ENCODE data around the gene THSD8. TPM values are rescaled to one million over a fixed set of nuclear protein-coding genes. Genes with fewer than 3 reads are reported as not detected.

The THSD8 gene
- total and polyA plus RNA-seq, 4 donors: 0.22 to 0.35 (median 0.33) TPM; not detected in 1

- Histone ChIP-seq H3K27ac (ENCODE audit: low read depth in 1 of 2, low read length in 2 of 2) (no peak overlapping the region), H3K9ac (ENCODE audit: low read depth in 1 of 2, low read length in 2 of 2) (no peak overlapping the region), H3K4me1 (ENCODE audit: control insufficient read depth in 4 of 4, insufficient read depth in 4 of 4, low read length in 3 of 4) (peaks cover 5 to 21% (median 15%) of the 10 kb centered on the region in 4 donors), H3K27me3 (ENCODE audit: control insufficient read depth in 4 of 4, insufficient read depth in 4 of 4, low read length in 3 of 4) (no peaks in the 10 kb centered on the region), H3K9me3 (ENCODE audit: control insufficient read depth in 4 of 4, low read length in 3 of 4) (no peaks in the 10 kb centered on the region), H3K36me3 (ENCODE audit: control insufficient read depth in 4 of 4, insufficient read depth in 3 of 4, low read depth in 1 of 4, low read length in 3 of 4) (peaks cover 4 to 19% (median 6%) of the 10 kb centered on the region in 4 donors), H3K4me3 (ENCODE audit: low read depth in 1 of 3, low read length in 3 of 3) (no peak overlapping the region)
- DNase-seq (ENCODE audit: low spot score): no peak
- TF ChIP-seq RAD21 (IDR thresholded peaks at IDR 0.05) (peak; percentile 20 to 37), REST (IDR thresholded peaks at IDR 0.05) (no peak), CTCF (IDR thresholded peaks at IDR 0.05; ENCODE audit: low read depth, low read length, missing input control) (peak; percentile 2)
- WGBS: 97% methylated on average over 2 of the region's 2 CpGs
These were observed 28.3 kb upstream of the THSD8 start for GRCh38 chr19:12773571-12773970.

- peaks cover 2 to 14% (median 4%) of the 10 kb centered on the region in 4 donors for H3K36me3 ChIP-seq (ENCODE audit: control insufficient read depth in 4 of 4, insufficient read depth in 3 of 4, low read depth in 1 of 4, low read length in 3 of 4)
- peaks cover 12 to 27% (median 21%) of the 10 kb centered on the region in 4 donors for H3K4me1 ChIP-seq (ENCODE audit: control insufficient read depth in 4 of 4, insufficient read depth in 4 of 4, low read length in 3 of 4)
- peak within 1 kb of the TSS; percentile 75 to 85 for H3K27ac ChIP-seq (ENCODE audit: low read depth in 1 of 2, low read length in 2 of 2)
- peak within 1 kb of the TSS; percentile 72 to 83 (median 79) for H3K4me3 ChIP-seq (ENCODE audit: low read depth in 1 of 3, low read length in 3 of 3)
- no peaks in the 10 kb centered on the region for H3K9me3 ChIP-seq (ENCODE audit: control insufficient read depth in 4 of 4, low read length in 3 of 4)
- no peaks in the 10 kb centered on the region for H3K27me3 ChIP-seq (ENCODE audit: control insufficient read depth in 4 of 4, insufficient read depth in 4 of 4, low read length in 3 of 4)
- TF ChIP-seq FOXA2 (IDR thresholded peaks at IDR 0.05) (no peak), REST (IDR thresholded peaks at IDR 0.05) (no peak), HNF4G (IDR thresholded peaks at IDR 0.05) (peak; percentile 9), ZBTB33 (IDR thresholded peaks at IDR 0.05) (no peak), RXRA (IDR thresholded peaks at IDR 0.05) (peak; percentile 8 to 11), HNF4A (conservative IDR thresholded peaks at IDR 0.05) (peak; percentile 38 to 66), NR2F2 (IDR thresholded peaks at IDR 0.05) (no peak), TAF1 (conservative IDR thresholded peaks at IDR 0.05) (no peak), RAD21 (IDR thresholded peaks at IDR 0.05) (no peak)
- TF ChIP-seq, protein P1, sequence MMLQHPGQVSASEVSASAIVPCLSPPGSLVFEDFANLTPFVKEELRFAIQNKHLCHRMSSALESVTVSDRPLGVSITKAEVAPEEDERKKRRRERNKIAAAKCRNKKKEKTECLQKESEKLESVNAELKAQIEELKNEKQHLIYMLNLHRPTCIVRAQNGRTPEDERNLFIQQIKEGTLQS (IDR thresholded peaks at IDR 0.05): no peak
- peak within 1 kb of the TSS in 1 of 2 donors; percentile 7 for H3K9ac ChIP-seq (ENCODE audit: low read depth in 1 of 2, low read length in 2 of 2)
- 20% methylated on average over 58 of the region's 58 CpGs for WGBS
- DNase-seq (ENCODE audit: low spot score): peak; percentile 78
These were observed 27.0 kb upstream of the THSD8 start, which contains the start of gene HOOK2 for GRCh38 chr19:12774588-12775555. TSS of gene HOOK2 (minus strand) at chr19:12775552. CDS start at chr19:12775449, 103 bp downstream.

All from liver (tissue), 9 donors.